GM23338 (cell line): ENCODE measurements around the gene SHPK.

Source experiments
- CREB1 ChIP-seq: fragments of 250-450 bp; sonication (Bioruptor Pico); IDR thresholded peaks from 2 replicates; pipeline ENCODE4 v1.5.0; 2020; ENCODE audit warnings: low read depth, mild to moderate bottlenecking, moderate library complexity
- CTCF ChIP-seq, 2 experiments: fragments of 200-600 bp in 1 of 2; sonication (generic) in 1 of 2; conservative IDR thresholded peaks; 2 replicates each; pipeline versions ENCODE4 v1.5.1 to v1.6.1; 2016 to 2017; ENCODE audit warnings: antibody characterized with exemption in 2 of 2, low read depth in 2 of 2, mild to moderate bottlenecking in 2 of 2, moderate library complexity in 1 of 2
- ETS1 ChIP-seq: IDR thresholded peaks from 2 replicates; pipeline ENCODE4 v1.6.1; 2016; ENCODE audit warnings: antibody characterized with exemption
- EZH2 ChIP-seq: fragments of 200-600 bp; sonication (generic); IDR thresholded peaks from one replicate; pipeline ENCODE4 v1.8.0; 2017; ENCODE audit warnings: antibody characterized with exemption, mild to moderate bottlenecking, low read depth; ENCODE audit not compliant: unreplicated experiment
- EZH2phosphoT487 ChIP-seq: fragments of 200-600 bp; sonication (generic); IDR thresholded peaks from one replicate; pipeline ENCODE4 v1.8.1; 2018; ENCODE audit warnings: antibody characterized with exemption; ENCODE audit not compliant: unreplicated experiment
- JUNB ChIP-seq: IDR thresholded peaks from one replicate; pipeline ENCODE4 v1.6.1; 2016; ENCODE audit warnings: antibody characterized with exemption; ENCODE audit not compliant: unreplicated experiment
- NANOG ChIP-seq: IDR thresholded peaks from 2 replicates; pipeline ENCODE4 v1.6.1; 2016; ENCODE audit warnings: antibody characterized with exemption, borderline replicate concordance
- POLR2AphosphoS5 ChIP-seq: IDR thresholded peaks from 2 replicates; pipeline ENCODE4 v1.6.1; 2016; ENCODE audit warnings: antibody characterized with exemption, low read depth
- REST ChIP-seq: IDR thresholded peaks from one replicate; pipeline ENCODE4 v1.6.1; 2018; ENCODE audit warnings: antibody characterized with exemption; ENCODE audit not compliant: unreplicated experiment
- STAT1 ChIP-seq: IDR thresholded peaks from one replicate; pipeline ENCODE4 v1.6.1; 2016; ENCODE audit warnings: antibody characterized with exemption; ENCODE audit not compliant: unreplicated experiment
- ZNF114 ChIP-seq: fragments of 250-450 bp; sonication (Bioruptor Pico); IDR thresholded peaks from 2 replicates; pipeline ENCODE4 v1.5.0; 2020; ENCODE audit warnings: mild to moderate bottlenecking, moderate library complexity
- ZNF331 ChIP-seq: fragments of 250-450 bp; sonication (Bioruptor Pico); IDR thresholded peaks from 2 replicates; pipeline ENCODE4 v1.5.0; 2020; ENCODE audit warnings: low read depth, mild to moderate bottlenecking, moderate library complexity
- ZNF462 ChIP-seq: fragments of 250-450 bp; sonication (Bioruptor Pico); IDR thresholded peaks from 2 replicates; pipeline ENCODE4 v1.5.0; 2020; ENCODE audit warnings: mild to moderate bottlenecking, moderate library complexity

GRCh38 chr17:3582915-3583314 lies 53.1 kb downstream of the SHPK start:
- no peak for TF ChIP-seq CTCF (conservative IDR thresholded peaks at IDR 0.05; ENCODE audit: low read depth in 2 of 2)
- no peak for TF ChIP-seq POLR2AphosphoS5
- no peak for TF ChIP-seq EZH2
- TF ChIP-seq REST: no peak
- TF ChIP-seq STAT1: no peak
- TF ChIP-seq NANOG: no peak
- no peak for TF ChIP-seq CREB1 (CRISPR knock-in tag)
- TF ChIP-seq EZH2phosphoT487: no peak
- TF ChIP-seq JUNB: no peak
- no peak for TF ChIP-seq ZNF114
- TF ChIP-seq ZNF462 (CRISPR knock-in tag): no peak
- no peak for TF ChIP-seq ETS1
- TF ChIP-seq ZNF331: no peak
